NCI-H82 treated with DMSO at 0.1 percent for 48 hours (cell line): ENCODE results near the gene SMIM22.

Experiments used
- DNase-seq: peaks from one replicate; lab custom pipeline; 2025; ENCODE audit not compliant: unreplicated experiment; lab: John Stamatoyannopoulos, UW

SMIM22 gene

DNA sequence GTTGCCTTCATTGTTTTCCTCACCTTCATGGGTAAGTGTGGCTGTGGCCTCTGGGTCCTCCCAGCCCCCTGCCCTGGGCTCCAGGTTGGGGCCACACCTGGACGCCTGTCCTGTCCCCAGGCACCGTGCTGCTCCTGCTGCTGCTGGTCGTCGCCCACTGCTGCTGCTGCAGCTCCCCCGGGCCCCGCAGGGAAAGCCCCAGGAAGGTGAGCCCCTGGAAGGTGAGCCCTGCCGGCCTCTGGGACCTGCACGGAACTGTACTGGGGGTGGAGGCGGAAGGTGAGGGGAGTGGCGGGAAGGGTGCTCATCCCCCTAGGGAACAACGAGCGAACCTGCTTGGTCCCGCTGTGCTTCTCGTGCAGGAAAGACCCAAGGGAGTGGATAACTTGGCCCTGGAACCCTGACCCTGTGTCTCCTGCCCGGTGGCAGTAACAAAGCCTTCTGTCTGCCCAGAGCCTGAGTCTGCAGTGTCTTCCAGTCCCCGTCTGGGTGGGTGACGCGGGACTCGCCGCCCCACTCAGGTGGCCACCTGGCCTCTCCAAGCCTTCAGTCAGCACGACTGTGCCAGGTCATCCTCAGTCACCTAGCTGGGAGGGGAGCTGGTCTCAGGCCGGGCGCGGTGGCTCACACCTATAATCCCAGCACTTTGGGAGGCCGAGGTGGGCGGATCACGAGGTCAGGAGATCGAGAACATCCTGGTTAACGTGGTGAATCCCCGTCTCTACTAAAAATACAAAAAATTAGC, 831 bp downstream of the SMIM22 start:
- DNase-seq, result no peak

DNA sequence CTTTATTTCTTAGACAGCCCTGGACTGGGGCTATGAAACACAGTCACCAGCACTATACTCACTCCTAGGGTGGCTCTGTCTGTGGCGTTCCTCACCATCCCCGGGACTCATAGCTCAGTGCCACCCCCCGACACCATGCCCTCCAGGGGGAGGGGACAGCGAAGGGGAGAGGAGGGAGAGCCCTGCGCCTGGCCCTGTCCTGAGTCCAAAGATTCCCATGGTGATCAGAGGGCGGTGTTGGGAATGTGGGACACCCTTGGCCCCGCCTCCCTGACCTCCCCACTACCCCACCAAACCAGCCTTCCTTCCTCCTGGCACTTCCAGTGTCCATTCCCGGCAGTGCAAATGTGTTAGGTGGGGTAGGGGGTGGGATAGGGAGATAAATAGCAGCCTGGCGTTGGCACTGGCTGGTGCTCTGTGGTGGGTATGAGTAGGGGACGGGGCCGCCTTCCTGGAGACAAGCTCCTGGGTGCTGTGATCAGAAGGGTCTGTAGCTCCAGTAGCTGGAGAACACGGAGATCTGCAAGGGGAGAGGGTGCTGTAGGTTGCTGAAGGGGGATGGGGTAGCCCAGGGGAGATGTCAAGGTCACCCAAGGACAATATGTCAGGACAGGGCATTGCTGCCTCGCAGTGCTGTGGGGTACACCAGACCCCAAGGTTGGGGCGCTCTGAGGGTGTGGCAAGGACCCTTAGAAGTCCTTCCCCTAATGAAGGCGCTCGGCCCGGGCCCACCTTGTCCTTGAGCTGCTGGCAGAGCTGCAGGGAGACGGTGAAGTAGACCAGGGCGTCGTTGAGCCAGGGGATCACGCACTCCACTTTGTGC, 2.0 kb downstream of the SMIM22 start:
- no peak for DNase-seq

DNA sequence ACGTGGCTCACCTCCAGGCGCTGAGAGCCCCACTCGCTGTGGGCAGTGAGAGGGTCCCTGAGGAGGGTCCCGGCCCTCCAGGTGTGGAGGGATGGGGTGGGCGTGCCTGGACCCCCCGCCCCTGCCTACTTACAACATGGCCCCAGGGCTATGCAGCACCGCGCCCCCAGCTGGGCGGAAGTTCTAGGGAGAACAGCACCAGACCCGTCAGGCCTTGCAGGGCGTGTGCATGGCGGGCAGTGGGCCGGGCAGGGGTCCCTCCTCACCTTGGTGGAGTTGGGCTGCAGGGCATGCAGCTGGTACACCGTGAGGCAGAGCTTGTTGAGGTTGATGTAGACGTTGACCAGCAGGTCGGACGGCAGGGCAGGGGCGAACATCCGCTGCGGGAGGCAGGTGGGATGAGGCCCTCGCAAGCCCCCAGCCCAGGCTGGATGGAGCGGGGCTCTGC, 2.7 kb downstream of the SMIM22 start:
- no peak for DNase-seq

DNA sequence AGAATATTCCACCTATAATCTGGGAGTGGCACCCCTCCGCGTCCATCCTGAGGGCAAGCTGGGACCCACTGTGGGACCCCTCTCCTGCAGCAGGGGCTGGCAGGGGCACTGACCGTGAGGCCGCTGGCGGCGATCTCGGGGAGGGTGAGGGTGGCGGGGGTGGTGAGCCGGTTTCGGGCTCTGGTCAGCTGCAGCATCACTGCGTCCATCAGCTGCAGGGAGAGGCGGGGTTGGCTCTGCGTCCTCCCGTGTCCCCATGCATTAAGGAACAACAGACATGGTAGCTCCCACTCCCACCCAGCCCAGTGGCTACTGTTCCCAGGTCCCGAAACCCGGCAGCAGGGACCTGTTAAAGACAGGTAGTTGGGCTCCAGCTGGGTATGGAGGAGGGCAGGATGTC, 3.3 kb downstream of the SMIM22 start:
- no peak for DNase-seq

DNA sequence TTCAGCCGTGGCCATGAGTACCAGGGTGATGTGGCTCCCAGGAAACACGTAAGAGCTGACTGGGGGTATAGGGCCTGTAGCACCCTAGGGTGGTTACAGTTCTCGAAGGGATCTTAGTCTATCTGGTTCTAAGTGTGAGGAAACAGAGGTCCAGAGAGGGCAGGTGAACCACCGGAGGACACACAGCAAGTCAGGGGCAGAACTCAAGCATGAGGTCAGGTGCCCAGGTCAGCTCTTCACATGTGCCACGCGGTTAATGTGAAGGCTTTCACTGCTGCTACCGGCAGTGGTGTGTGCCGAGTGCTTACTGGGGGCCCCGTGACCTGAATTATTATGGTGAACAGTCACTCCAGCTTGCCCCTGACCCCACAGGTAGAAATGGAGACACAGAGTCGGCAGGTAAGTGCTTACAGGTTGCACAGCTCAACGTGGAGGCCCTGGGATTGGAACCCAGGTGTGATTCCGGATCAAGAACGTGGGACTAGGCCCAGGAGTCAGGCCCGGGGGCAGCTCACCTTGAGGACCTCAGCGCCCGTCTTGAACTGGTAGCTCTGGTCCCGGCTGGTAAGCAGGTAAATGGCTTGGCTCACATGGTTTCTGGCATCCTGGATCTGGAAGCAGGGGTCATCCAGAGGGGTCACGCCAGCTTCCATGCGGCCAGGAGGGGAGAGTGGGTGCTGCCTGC, 4.1 kb downstream of the SMIM22 start:
- DNase-seq, result no peak

DNA sequence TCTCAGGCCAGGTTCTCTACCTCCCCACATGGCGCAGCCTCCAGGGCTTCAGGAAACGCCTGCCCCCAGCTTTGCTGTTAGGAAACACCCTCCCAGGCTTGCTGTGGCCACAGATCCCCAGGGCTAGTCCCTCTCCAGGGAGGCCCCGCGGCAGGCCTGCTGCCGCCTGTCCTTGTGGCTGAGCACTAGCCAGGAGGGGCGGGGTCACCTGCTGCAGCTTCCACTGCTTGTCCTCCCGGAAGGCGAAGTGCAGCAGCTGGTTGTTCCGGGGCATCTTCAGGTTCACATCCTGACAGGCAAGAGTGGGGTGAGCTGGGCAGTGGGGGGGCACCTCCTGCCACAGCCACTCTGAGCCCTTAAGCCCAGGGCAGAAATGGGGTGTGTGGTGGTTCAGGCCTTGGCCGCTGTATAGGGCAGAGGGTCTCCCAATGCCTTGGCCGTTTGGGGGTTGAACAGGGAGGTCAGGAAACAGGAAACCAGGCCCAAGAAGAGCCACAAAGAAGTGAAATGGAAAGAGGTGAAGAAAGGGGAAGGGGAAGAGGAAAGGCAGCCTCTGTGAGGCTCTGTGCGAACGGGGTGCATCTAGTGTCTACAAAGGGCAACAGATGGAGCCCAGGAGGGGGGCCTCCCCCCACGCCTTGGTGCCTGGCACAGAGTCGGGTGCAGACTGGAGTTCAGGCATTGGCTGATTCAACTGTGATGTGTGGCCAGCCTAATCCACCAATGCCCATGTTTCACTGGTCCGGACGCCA, 5.3 kb downstream of the SMIM22 start:
- DNase-seq, result no peak

DNA sequence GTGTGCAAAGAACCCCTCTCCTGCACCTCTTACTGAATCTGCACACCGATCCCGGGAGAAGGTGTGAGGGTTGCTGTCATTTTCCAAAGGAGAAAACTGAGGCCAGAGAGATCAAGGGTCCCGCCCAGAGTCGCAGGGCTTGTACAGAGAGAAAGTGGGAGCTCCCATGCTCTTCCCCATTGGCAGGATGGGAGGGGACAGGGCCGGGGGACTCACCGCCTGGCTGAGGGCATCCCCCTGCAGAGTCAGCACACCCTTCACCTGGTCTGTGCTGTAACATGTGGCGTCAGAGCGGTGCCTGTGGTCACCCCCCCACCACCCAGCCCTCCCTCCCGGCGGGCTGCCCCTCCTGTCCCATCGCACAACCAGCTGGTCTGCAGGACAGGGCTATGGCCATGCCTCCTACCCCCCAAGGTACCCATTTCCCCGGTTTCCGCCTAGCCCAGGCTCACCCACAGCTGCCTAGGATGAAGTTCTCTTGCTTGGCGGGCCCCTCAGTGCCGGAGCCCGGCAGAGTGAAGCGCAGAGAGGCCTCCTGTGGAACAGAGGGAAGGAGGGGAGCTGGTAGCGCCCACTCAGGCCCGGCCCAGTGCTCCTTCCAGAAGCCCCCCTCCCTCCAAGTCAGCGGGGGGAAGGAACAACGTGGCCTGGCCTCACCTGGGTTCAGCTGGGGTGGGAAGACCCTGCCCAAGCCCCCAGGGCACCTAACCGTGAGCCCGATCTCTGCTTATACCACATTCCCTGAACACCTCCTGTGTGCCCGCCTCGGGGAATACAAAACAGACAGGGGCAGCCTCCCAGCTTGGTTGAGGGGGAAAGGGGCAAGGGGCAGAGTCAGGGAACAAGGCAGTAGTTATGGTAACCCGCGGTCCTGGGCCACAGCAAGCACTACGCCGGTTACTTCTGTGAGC, 6.1 kb downstream of the SMIM22 start:
- no peak for DNase-seq

DNA sequence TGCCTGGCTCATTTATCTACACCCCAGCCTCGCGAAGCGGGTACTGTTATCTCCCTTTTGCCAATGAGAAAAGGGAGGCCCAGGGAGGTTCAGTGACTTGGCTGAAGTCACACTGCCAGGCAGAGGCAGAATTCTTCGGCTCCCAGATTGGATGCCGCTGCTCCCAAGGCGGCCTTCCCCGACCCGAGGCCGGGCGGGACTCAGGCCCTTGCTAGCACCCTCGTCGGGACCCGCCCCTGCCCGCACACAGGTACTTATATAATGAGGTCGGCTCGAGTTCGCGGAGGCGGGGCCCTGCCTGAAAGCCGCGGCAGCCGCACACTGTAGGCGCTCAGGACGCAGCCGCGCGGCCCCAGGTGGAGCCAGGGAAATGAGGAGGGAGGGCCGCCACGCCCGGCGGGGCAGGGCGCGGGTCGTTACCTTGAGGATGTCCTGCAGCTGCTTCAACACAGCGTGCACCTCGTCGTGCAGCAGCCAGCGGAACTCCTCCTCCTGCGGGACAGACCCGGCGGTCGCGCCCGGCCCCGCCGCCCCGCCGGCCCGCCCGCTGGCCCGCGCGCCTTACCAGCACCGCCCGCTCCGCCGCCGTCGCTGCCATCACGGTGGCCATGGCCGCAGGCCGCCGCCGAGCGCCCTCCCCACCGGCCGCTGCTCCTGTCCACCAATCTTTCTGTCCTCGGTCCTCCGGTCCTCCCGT, 6.9 kb downstream of the SMIM22 start, which contains the start of gene ROGDI:
Gene ROGDI, minus strand, starts transcription at position 672 of the 697 bp plus-strand sequence. Its CDS starts 62 bp downstream, at position 610.
- peak; percentile 51 for DNase-seq

DNA sequence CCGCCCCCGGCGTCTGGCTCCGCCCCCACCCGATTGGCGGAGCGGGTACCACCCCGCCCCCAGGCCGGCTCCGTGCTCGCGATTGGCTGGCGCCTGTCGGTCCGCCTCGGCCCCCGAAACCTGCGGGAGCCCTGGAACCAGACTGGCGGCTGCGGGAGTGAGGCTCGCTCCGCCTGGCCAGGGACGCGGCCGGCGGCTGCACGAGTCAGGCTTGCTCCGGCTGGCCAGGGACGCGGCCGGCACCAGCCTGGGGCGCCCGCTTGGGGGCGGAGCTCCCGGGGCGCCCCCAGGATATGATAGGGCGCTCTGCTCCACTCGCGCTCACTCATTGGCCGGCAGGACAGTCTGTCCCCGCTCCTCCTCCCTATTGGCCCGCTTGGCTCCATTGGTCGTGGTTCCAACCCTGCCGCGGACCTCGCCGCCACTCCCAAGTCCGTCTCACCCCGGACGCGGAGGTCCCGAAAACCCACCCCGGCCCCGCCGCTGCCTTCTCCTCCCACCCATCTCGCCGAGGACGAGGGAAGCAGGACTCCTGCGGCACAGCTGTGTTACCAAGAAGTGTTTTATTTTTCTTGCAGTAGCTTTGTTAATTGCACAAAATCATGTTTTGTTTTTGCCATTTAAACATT, 7.6 kb downstream of the SMIM22 start:
- DNase-seq, result peak; percentile 82

DNA sequence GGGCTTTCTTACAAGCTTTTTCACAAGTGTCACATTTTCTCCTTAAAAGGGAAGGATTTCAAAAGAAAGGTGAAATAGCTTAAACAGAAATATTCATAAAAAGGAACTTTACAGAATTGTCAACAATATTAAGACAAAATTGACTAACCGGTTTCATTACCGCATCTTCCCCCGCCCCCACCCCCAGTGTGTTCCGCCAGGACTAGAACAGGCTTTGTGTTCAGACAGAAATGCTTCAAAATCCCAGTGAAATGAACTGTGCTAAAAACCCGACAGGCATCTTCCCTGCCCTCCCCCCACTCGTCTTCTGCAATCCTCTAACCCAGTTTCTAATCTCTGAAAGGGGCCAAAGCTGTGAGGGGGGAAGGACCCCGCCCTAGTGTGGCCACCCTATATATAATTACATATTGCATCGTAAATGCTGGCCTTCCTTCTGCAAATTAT, 8.3 kb downstream of the SMIM22 start:
- no peak for DNase-seq

DNA sequence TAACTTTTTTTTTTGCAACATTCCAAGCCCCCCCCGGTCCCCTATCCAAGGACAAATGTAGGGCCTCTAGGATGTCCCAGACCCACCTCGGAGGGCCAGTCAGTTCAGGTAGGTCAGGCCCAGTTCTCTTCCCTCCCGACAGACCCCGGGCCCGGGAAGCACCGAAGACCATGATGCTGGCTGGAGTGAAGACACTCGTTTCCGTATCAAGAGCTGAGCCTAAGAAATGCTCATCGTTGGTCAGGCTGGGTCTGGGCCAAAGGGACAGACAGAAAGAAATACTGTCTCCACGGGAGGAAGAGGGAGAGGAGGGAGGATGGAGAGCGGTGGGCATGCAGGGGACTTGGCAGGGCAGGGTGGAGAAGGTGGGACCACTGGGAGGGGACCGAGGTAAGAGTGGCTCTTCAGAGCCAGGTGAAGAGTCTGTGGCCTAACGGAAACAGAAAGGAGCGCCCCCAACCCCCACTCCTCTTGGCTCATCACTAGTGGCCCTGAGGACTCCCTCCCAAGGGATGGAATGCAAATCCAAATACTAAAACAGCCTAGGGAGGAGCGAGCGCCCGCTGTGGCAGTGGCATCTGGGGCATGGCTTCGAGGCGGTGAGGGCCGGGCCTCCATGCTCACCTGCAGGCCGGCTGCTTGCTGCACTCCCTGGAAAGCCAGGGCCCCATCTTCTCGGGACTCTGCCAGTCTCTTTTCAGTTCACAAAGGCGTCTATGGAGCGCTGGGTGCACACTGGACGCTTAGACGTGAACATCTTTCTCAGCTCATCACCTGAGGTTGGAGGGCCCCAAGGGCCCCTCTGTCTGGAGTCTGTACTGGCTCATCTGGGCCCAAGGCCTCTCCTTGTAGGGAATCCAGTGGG, 9.0 kb downstream of the SMIM22 start:
- no peak for DNase-seq

DNA sequence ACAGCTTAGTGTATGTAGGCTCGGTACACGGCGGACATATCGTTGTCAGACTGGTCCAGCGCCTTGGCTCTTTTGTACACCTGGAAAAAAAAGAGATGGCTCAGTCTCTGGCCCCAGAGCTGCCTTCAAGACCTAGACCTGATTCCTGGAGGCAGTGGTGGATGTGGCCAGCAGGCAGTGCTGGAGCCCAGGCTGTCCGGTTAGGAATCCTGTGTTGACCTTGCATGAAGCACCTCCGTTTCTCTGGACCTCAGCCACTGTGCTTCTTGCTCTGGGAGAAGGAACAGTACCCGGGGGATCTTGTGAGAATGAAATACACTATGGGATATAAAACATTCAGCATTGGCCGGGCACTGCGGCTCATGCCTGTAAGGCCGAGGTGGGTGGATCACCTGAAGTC, 10.1 kb downstream of the SMIM22 start:
- DNase-seq, result no peak

DNA sequence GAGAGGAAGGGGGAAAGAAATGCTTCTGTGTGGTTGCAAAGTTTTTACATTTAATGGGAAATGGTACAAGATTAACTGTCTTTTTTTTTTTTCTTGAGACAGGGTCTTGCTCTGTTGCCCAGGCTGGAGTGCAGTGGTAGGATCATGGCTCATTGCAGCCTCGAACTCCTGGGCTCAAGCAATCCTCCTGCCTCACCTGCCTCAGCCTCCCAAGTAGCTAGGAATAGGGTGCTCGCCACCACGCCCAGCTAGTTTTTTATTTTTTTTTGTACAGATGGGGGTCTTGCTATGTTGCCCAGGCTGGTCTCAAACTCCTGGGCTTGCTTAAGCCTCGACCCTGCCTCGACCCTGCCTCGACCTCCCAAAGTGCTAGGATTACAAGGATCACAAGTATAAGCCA, 11.1 kb downstream of the SMIM22 start:
- no peak for DNase-seq

DNA sequence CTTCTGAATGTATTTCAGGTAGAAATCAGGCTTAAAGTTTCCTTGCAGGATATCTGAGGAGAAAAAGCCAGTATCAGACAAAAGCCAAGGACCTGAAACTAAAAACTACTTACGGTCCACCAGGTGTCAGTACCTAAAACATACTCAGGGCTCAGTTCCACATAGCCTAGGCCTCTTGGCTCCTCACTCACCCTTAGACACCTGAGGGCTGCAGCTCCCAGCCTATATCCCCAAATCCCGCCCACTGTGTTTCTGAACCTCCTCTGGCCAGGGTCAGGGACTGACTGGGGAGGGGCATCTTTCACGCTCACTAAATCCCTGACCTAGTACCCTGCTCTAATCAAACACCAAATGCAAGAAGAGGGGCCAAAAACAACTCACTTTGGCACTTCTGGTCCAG, 16.1 kb downstream of the SMIM22 start:
- no peak for DNase-seq

DNA sequence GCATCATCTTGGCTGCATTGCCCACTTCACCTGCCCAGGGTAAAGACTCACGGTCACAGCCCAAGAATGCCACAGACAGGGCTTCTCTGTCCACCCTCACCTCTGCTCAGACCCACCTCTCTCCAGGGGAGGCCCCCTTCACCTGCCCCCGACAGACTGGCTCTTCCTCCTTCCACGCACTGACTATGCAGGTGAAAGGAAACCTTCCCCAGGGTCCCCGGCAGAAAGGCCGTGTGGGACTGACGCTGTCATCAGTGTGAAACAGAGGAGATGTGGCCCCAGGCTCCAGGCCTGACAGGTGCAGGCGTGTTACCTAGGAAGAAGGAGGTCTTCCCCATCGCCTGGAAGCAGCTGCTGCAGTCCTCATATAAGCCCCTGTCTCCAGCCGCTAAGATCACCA, 16.6 kb downstream of the SMIM22 start:
- no peak for DNase-seq

DNA sequence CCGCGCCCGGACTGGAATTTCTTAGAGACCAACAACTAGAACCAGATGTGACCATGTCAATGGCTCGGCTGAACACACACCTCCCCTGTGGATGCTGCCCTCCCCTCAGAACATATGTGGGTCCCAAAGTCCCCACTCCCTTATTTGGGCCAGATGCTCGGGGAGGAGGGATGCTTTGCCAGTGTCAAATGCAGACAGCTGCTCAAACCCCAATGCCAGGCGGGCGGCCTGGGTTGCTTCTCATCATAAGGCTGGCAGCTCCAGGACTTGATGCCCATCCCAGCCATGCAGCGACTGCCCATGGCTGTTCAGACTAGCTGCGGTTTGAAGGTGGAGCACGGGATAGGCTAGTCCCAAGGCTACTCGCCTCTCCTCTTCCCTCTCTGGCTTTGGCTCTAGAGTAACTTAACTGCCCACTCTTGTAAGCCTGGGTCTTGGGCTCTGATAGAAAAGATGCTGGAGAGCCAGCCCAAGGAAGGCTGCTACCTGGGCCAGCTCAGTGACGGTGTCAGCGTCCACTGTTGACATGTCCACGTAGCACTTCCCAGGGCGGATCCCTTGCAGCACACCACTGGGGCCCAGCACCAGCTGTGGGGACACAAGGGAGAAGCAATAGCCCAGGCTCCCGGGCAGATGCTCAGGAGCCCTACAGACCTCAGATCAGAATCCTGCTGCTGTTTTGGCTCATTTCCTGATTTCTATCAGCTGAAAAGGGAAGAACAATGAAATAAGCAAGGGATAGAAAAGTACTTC, 18.3 kb downstream of the SMIM22 start:
- no peak for DNase-seq

DNA sequence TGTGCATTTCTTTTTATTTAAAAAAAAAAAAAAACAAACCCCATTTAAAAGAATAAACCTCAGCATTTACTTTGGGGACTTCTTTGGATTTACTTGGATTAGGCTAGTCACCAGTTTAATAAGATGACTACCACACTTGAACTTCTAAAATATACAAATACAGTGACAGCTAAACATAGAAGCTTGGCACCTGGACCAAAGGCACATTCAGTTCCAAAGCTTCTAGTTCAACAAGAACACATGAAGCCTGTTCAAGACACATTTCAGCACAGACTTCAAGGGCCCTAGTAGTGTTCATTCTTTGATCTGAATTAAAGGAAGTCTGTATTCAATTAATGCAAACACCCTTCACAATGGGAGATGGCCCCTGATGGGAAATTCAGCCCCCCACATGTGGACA, 18.9 kb downstream of the SMIM22 start:
- DNase-seq, result no peak
